ENCODE results near the gene ZCCHC24.

ZCCHC24 gene

GRCh38 chr10:79445161-79445976 is at the start of gene ZCCHC24:
ZCCHC24 (minus strand) TSS chr10:79445624; CDS start chr10:79445440, 184 bp downstream.
- DNase-seq: peak; percentile 21 to 54

GRCh38 chr10:79493806-79494205 is 48.4 kb upstream of the ZCCHC24 start:
- no peak for DNase-seq

GRCh38 chr10:79492839-79493238 is 47.4 kb upstream of the ZCCHC24 start:
- DNase-seq: no peak

GRCh38 chr10:79492256-79492655 is 46.8 kb upstream of the ZCCHC24 start:
- no peak for DNase-seq

- no peak for DNase-seq
Observed at GRCh38 chr10:79491143-79491835, 45.9 kb upstream of the ZCCHC24 start.

GRCh38 chr10:79490400-79491142 is 45.1 kb upstream of the ZCCHC24 start:
- no peak for DNase-seq

- DNase-seq: no peak
Observed at GRCh38 chr10:79488870-79489269, 43.4 kb upstream of the ZCCHC24 start.

GRCh38 chr10:79488336-79488735 is 42.9 kb upstream of the ZCCHC24 start:
- no peak for DNase-seq

- peak in 1 of 2 experiments; percentile 6 for DNase-seq
Observed at GRCh38 chr10:79487296-79488194, 42.1 kb upstream of the ZCCHC24 start.

- DNase-seq: no peak
Observed at GRCh38 chr10:79484476-79484875, 39.1 kb upstream of the ZCCHC24 start.

- DNase-seq: no peak
Observed at GRCh38 chr10:79483948-79484347, 38.5 kb upstream of the ZCCHC24 start.

- DNase-seq: no peak
Observed at GRCh38 chr10:79483299-79483698, 37.9 kb upstream of the ZCCHC24 start.

GRCh38 chr10:79482741-79483140 is 37.3 kb upstream of the ZCCHC24 start:
- DNase-seq: no peak

GRCh38 chr10:79482304-79482703 is 36.9 kb upstream of the ZCCHC24 start:
- no peak for DNase-seq

GRCh38 chr10:79479283-79479909 is 34.0 kb upstream of the ZCCHC24 start:
- DNase-seq: no peak

GRCh38 chr10:79477456-79477855 is 32.0 kb upstream of the ZCCHC24 start:
- DNase-seq: no peak

GRCh38 chr10:79476645-79477044 is 31.2 kb upstream of the ZCCHC24 start:
- DNase-seq: no peak

GRCh38 chr10:79475877-79476276 is 30.5 kb upstream of the ZCCHC24 start:
- DNase-seq: no peak

GRCh38 chr10:79475119-79475653 is 29.8 kb upstream of the ZCCHC24 start:
- no peak for DNase-seq

GRCh38 chr10:79473496-79474095 is 28.2 kb upstream of the ZCCHC24 start:
- DNase-seq: no peak

GRCh38 chr10:79472951-79473350 is 27.5 kb upstream of the ZCCHC24 start:
- no peak for DNase-seq

Data from NCI-H187 (cell line).